Natural killer cell (primary cell): ENCODE data around the gene CFAP43. TPM values are rescaled to one million over a fixed set of nuclear protein-coding genes. Genes with fewer than 3 reads are reported as not detected.

Experiments used
- ATAC-seq, 3 donors: fragments of 150-1000 bp in 2 of 3; fragments of 200-7000 bp in 1 of 3; cut with Tn5 transposase; 1 replicate in 1 of 3; 2 replicates in 2 of 3; pipeline ENCODE4 v1.10.0; 2021; ENCODE audit warnings: mild to moderate bottlenecking in 2 of 3, moderate library complexity in 2 of 3
- DNase-seq, 2 donors: peaks; one replicate each; pipeline versions ENCODE4 v3.0.0 to v3.0.0-alpha.2; 2013 to 2021; ENCODE audit warnings: mixed read lengths in 1 of 2
- H3K27ac ChIP-seq: one replicate; pipeline ENCODE4 v1.5.1; 2013; ENCODE audit warnings: mild to moderate bottlenecking, low read length
- H3K27me3 ChIP-seq: one replicate; pipeline ENCODE4 v1.6.1; 2013; ENCODE audit warnings: low read length; ENCODE audit not compliant: control insufficient read depth, insufficient read depth
- H3K36me3 ChIP-seq: one replicate; pipeline ENCODE4 v1.6.1; 2013; ENCODE audit warnings: low read length; ENCODE audit not compliant: control insufficient read depth, insufficient read depth
- H3K4me1 ChIP-seq: one replicate; pipeline ENCODE4 v1.6.1; 2013; ENCODE audit warnings: low read length; ENCODE audit not compliant: control insufficient read depth, insufficient read depth
- H3K4me3 ChIP-seq: one replicate; pipeline ENCODE4 v1.5.1; 2013; ENCODE audit warnings: low read length
- H3K9me3 ChIP-seq: one replicate; pipeline ENCODE4 v1.6.1; 2013; ENCODE audit warnings: low read length; ENCODE audit not compliant: control insufficient read depth, insufficient read depth
- H3K27ac Mint-ChIP-seq, 2 donors: one replicate each; pipeline ENCODE4 v1.8.0; 2022; ENCODE audit warnings: mild to moderate bottlenecking in 2 of 2, mixed read lengths in 2 of 2, moderate library complexity in 1 of 2
- H3K27me3 Mint-ChIP-seq, 2 donors: one replicate each; pipeline ENCODE4 v1.8.0; 2022; ENCODE audit warnings: low read depth in 2 of 2, mixed read lengths in 2 of 2
- H3K36me3 Mint-ChIP-seq: one replicate; pipeline ENCODE4 v1.8.0; 2022; ENCODE audit warnings: mixed read lengths
- H3K4me1 Mint-ChIP-seq, 2 donors: one replicate each; pipeline ENCODE4 v1.8.0; 2022; ENCODE audit warnings: mixed read lengths in 2 of 2
- H3K4me3 Mint-ChIP-seq: one replicate; pipeline ENCODE4 v1.8.0; 2022; ENCODE audit warnings: mild to moderate bottlenecking, moderate library complexity, mixed read lengths
- H3K9me3 Mint-ChIP-seq, 2 donors: one replicate each; pipeline ENCODE4 v1.8.0; 2022; ENCODE audit warnings: mixed read lengths in 2 of 2
- CTCF ChIP-seq: fragments of 200-600 bp; IDR thresholded peaks from one replicate; pipeline ENCODE4 v1.8.0; 2022; ENCODE audit warnings: antibody characterized with exemption
- WGBS: methylation state at CpG from one replicate; pipeline ENCODE4 v1.1.7; 2013; ENCODE audit warnings: missing lambda C conversion rate; ENCODE audit not compliant: insufficient coverage; 5-methylcytosine and 5-hydroxymethylcytosine counted together
- intact Hi-C: fragments of 100-400 bp; cut with micrococcal nuclease; formaldehyde crosslinking; loops from one replicate; pipeline ENCODE4 v1.14.2; 2022
- total RNA-seq, 4 donors: library from RNA; stranded (reverse); fragments of 120-200 nt in 1 of 4; gene quantifications; one replicate each; pipeline versions ENCODE4 v1.2.3 to v1.2.4, GENCODE V29; 2013 to 2022

CFAP43 gene
- total RNA-seq, 3 donors from 2014 or later (not counting 1 experiment from before 2014, with no cell fraction given): 0.16 TPM; not detected in 2

DNA sequence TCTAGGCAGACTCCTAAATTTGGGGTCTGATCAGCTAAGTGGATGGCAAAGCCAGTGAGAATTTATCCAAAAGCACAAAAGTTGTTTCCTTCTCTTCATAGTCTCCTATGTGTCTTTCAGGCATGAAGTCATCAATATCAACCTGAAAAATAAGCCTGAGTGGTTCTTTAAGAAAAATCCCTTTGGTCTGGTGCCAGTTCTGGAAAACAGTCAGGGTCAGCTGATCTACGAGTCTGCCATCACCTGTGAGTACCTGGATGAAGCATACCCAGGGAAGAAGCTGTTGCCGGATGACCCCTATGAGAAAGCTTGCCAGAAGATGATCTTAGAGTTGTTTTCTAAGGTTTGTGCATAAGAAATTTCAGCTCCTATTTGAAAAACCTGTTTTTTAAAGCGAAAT lies 27.3 kb upstream of the CFAP43 start:
- peak overlapping the region; percentile 73 to 82 for H3K27ac Mint-ChIP-seq
- WGBS: 98% methylated on average over 3 of the region's 3 CpGs
- no peaks in the 10 kb centered on the region for H3K9me3 Mint-ChIP-seq
- no peak overlapping the region for H3K27ac ChIP-seq
- no peak for DNase-seq
- peaks cover 61% of the 10 kb centered on the region for H3K36me3 ChIP-seq
- intact Hi-C loops: no loop called here
- TF ChIP-seq CTCF: no peak
- peaks cover 7% of the 10 kb centered on the region for H3K4me1 ChIP-seq
- no peaks in the 10 kb centered on the region for H3K27me3 Mint-ChIP-seq
- H3K9me3 ChIP-seq: no peaks in the 10 kb centered on the region
- no peak overlapping the region for H3K4me3 ChIP-seq
- H3K4me1 Mint-ChIP-seq: peaks cover 59 to 65% of the 10 kb centered on the region in 2 donors
- H3K36me3 Mint-ChIP-seq: peaks cover 18% of the 10 kb centered on the region
- no peaks in the 10 kb centered on the region for H3K27me3 ChIP-seq
- H3K4me3 Mint-ChIP-seq: no peak overlapping the region
- ATAC-seq: no peak

GRCh38 chr10:104258209-104258608 lies 26.0 kb upstream of the CFAP43 start:
- H3K9me3 ChIP-seq: no peaks in the 10 kb centered on the region
- intact Hi-C loops: no loop called here
- no peak overlapping the region for H3K4me3 Mint-ChIP-seq
- DNase-seq (no peak), ATAC-seq (no peak)
- no peak for TF ChIP-seq CTCF
- peak overlapping the region; percentile 73 to 90 for H3K27ac Mint-ChIP-seq
- peaks cover 69% of the 10 kb centered on the region in 2 donors for H3K4me1 Mint-ChIP-seq
- peaks cover 12% of the 10 kb centered on the region for H3K4me1 ChIP-seq
- H3K36me3 Mint-ChIP-seq: peaks cover 18% of the 10 kb centered on the region
- no peaks in the 10 kb centered on the region for H3K9me3 Mint-ChIP-seq
- no peak overlapping the region for H3K4me3 ChIP-seq
- H3K27me3 Mint-ChIP-seq: no peaks in the 10 kb centered on the region
- WGBS: 100% methylated on average over 3 of the region's 3 CpGs
- peaks cover 53% of the 10 kb centered on the region for H3K36me3 ChIP-seq
- no peak overlapping the region for H3K27ac ChIP-seq
- no peaks in the 10 kb centered on the region for H3K27me3 ChIP-seq

DNA sequence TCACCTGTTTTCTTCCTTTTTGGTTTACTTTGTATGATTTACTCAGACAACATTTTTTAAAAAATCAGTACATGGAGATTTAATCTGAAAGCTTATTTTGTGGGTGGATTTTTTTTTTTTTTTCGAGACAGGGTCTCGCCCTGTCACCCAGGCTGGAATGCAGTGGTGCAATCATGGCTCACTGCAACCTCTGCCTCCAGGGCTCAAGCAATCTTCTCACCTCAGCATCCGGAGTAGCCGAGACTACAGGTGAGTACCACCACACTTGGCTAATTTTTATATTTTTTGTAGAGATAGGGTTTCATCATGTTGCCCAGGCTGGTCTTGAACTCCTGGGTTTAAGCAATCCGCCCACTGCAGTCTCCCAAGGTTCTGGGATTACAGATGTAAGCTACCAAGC lies 25.1 kb upstream of the CFAP43 start:
- peak overlapping the region; percentile 60 for H3K27ac ChIP-seq
- H3K27me3 ChIP-seq: no peaks in the 10 kb centered on the region
- H3K36me3 Mint-ChIP-seq: peaks cover 18% of the 10 kb centered on the region
- peak overlapping the region; percentile 90 to 96 for H3K27ac Mint-ChIP-seq
- no peak overlapping the region for H3K4me3 ChIP-seq
- H3K27me3 Mint-ChIP-seq: no peaks in the 10 kb centered on the region
- no peaks in the 10 kb centered on the region for H3K9me3 ChIP-seq
- peaks cover 71 to 72% of the 10 kb centered on the region in 2 donors for H3K4me1 Mint-ChIP-seq
- H3K4me3 Mint-ChIP-seq: peak overlapping the region; percentile 49
- H3K9me3 Mint-ChIP-seq: no peaks in the 10 kb centered on the region
- DNase-seq (no peak), ATAC-seq (no peak)
- peaks cover 45% of the 10 kb centered on the region for H3K36me3 ChIP-seq
- TF ChIP-seq CTCF: no peak
- peaks cover 12% of the 10 kb centered on the region for H3K4me1 ChIP-seq
- 100% methylated on average over 2 of the region's 5 CpGs for WGBS
- intact Hi-C loops: no loop called here

DNA sequence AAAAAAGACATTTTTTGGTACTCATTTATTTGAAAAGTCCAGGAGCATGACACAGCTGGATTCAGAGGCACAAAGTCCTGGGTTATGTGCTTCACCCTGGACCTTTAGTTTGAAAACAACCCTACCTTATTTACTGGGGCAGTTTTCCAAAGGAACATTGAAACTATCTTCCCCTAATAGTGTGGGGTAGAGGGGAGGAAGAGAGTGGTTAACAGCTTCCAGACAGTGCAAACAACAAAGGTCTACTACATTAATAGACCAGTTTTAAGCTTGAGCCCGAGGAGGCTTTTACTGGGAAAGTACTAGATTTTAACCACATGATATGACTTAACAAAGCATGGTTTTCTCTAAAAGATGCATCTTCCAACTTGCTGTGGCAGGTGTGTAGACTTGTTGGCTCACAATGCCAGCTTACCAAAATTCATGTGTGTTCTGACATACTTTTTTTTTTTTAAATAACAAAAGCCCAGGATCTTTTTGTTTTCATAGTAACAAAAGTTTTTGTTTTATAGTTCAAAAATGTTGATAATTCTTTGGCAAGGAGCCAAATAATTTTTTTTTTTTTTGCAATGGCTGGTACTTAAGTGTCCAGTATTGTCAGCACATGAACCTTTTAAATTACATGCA lies 24.3 kb upstream of the CFAP43 start:
- H3K36me3 Mint-ChIP-seq: peaks cover 16% of the 10 kb centered on the region
- DNase-seq: peak in 1 of 2 donors; percentile 67

More for the DNA sequence above, 24.3 kb upstream of the CFAP43 start:
- WGBS: no CpG with 5 or more reads among the region's 1 CpG
- Mint-ChIP-seq H3K9me3 (no peaks in the 10 kb centered on the region), H3K27me3 (peaks cover 0 to 3% of the 10 kb centered on the region in 2 donors), H3K4me3 (peak overlapping the region; percentile 97), H3K4me1 (peaks cover 70% of the 10 kb centered on the region in 2 donors), H3K27ac (peak overlapping the region; percentile 90 to 96)
- Histone ChIP-seq H3K36me3 (peaks cover 37% of the 10 kb centered on the region), H3K9me3 (no peaks in the 10 kb centered on the region), H3K4me1 (peaks cover 12% of the 10 kb centered on the region), H3K27me3 (no peaks in the 10 kb centered on the region), H3K27ac (peak overlapping the region; percentile 60), H3K4me3 (no peak overlapping the region)
- no peak for TF ChIP-seq CTCF
- intact Hi-C loops: loop anchor here (1.0 kb wide), 1 partner anchor 12 kb away; no protein-coding TSS in a partner anchor
- ATAC-seq: peak; percentile 55 to 82 (median 66)
